ENCODE data around the gene ARPC1B. TPM values are rescaled to one million over a fixed set of nuclear protein-coding genes. Genes with fewer than 3 reads are reported as not detected.
A peak's percentile ranks its signal among the peaks of the same experiment; 100 is the strongest.

ARPC1B gene
- total and polyA plus RNA-seq, 9 of the 15 experiments (the other 6 are each of a cell fraction or from before 2014, with no cell fraction given): 6.7 to 357 (median 211) TPM

DNA sequence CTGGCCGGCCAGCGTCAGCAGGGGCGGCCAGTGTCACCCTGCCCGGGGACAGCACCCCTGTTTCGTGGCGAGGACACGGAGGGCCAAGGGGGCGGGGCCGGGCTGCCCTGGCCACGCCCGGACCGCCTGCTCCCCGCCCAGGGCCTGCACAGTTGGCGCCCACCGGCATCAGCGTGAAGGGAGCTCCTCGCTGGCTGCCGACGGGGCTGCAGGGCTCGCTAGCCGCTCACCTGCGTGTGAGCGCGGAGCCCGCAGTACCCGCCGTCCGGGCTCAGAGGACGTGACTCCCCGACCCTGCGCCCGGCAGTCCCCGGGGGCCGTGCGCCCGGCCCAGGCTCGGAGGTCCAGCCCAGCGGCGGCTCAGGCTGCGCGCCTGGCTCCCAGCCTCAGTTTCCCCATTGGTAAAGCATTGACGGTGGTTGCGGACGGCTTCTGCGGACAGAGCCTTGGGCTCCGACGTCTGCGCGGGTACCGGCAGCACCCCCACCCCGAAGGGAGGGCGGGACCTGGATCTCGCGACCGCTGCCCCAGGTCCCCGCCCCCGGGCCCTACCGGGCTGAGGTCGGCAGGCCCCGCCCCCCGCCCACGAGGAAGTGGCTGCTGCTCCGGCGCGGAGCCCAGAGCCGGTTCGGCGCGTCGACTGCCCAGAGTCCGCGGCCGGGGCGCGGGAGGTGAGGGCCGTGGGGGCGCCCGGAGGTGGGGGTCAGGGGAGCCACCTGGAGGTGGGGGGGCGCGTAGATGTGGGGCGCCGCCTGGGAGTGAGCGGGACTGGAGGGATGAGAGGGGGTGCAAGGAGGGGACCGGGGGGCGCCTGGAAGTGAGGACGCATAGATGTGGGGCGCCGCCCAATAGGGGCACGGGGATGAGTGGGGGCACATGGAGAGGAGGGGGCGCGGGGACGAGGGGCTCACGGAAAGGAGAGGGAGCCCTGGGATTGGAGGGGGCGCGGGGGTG lies at the start of gene ARPC1B (continued):
- TF ChIP-seq GABPB1 (CRISPR knock-in tag; IDR thresholded peaks at IDR 0.05) (peak; percentile 64; the same call in 1 of the 2 replicates), HOXB6 (CRISPR knock-in tag; IDR thresholded peaks at IDR 0.05; ENCODE audit: borderline replicate concordance) (no peak), ZBTB40 (IDR thresholded peaks at IDR 0.05) (no peak), ZBTB40 (CRISPR knock-in tag; IDR thresholded peaks at IDR 0.05) (no peak), RBM15 (IDR thresholded peaks at IDR 0.05; ENCODE audit: insufficient read depth, low read length) (no peak), FOXP4 (CRISPR knock-in tag; IDR thresholded peaks at IDR 0.05; ENCODE audit: borderline replicate concordance) (no peak), DDX20 (tag; IDR thresholded peaks at IDR 0.05; ENCODE audit: low read depth) (no peak), ZKSCAN1 (IDR thresholded peaks at IDR 0.05; ENCODE audit: low read depth, low read length) (peak; percentile 15; the same call in 1 of the 2 replicates), L3MBTL2 (IDR thresholded peaks at IDR 0.05) (peak; percentile 80), EP400 (IDR thresholded peaks at IDR 0.05) (peak; percentile 58; the same call in 1 of the 2 replicates), ZNF830 (CRISPR knock-in tag; IDR thresholded peaks at IDR 0.05) (no peak), MEF2D (tag; conservative IDR thresholded peaks at IDR 0.05; ENCODE audit: low read depth) (no peak), MCM3 (IDR thresholded peaks at IDR 0.05) (no peak)
- TF ChIP-seq, protein P1, sequence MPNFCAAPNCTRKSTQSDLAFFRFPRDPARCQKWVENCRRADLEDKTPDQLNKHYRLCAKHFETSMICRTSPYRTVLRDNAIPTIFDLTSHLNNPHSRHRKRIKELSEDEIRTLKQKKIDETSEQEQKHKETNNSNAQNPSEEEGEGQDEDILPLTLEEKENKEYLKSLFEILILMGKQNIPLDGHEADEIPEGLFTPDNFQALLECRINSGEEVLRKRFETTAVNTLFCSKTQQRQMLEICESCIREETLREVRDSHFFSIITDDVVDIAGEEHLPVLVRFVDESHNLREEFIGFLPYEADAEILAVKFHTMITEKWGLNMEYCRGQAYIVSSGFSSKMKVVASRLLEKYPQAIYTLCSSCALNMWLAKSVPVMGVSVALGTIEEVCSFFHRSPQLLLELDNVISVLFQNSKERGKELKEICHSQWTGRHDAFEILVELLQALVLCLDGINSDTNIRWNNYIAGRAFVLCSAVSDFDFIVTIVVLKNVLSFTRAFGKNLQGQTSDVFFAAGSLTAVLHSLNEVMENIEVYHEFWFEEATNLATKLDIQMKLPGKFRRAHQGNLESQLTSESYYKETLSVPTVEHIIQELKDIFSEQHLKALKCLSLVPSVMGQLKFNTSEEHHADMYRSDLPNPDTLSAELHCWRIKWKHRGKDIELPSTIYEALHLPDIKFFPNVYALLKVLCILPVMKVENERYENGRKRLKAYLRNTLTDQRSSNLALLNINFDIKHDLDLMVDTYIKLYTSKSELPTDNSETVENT (CRISPR knock-in tag; IDR thresholded peaks at IDR 0.05): 0 out of 2 replicates have a peak, but pooled peaks have one; percentile 49

Data from K562 (cell line).